Osteocyte (in vitro differentiated cells): ENCODE data around the gene KAZN. TPM values are rescaled to one million over a fixed set of nuclear protein-coding genes. Genes with fewer than 3 reads are reported as not detected.
A peak's percentile ranks its signal among the peaks of the same experiment; 100 is the strongest.

ENCODE experiments used
- DNase-seq: peaks from one replicate; pipeline ENCODE4 v3.0.0; 2021; ENCODE audit warnings: mixed read lengths; ENCODE audit not compliant: unreplicated experiment; ENCODE audit errors: extremely low spot score
- H3K27ac Mint-ChIP-seq: one replicate; pipeline ENCODE4 v1.8.0; 2021; ENCODE audit warnings: mild to moderate bottlenecking, mixed read lengths; ENCODE audit not compliant: unreplicated experiment
- H3K27me3 Mint-ChIP-seq: one replicate; pipeline ENCODE4 v1.8.0; 2021; ENCODE audit warnings: mixed read lengths; ENCODE audit not compliant: unreplicated experiment
- H3K36me3 Mint-ChIP-seq: one replicate; pipeline ENCODE4 v1.8.0; 2021; ENCODE audit warnings: mixed read lengths; ENCODE audit not compliant: unreplicated experiment
- H3K4me1 Mint-ChIP-seq: one replicate; pipeline ENCODE4 v1.8.0; 2021; ENCODE audit warnings: mixed read lengths; ENCODE audit not compliant: unreplicated experiment
- H3K4me3 Mint-ChIP-seq: one replicate; pipeline ENCODE4 v1.8.0; 2021; ENCODE audit warnings: mild to moderate bottlenecking, moderate library complexity, mixed read lengths; ENCODE audit not compliant: unreplicated experiment
- H3K9me3 Mint-ChIP-seq: one replicate; pipeline ENCODE4 v1.8.0; 2021; ENCODE audit warnings: mixed read lengths; ENCODE audit not compliant: unreplicated experiment
- total RNA-seq: library from RNA; stranded (reverse); gene quantifications from 2 replicates; pipeline ENCODE4 v1.2.1, GENCODE V29; 2021
- TF ChIP-seq, protein P1 (sequence below): fragments of 200-600 bp; sonication (generic); IDR thresholded peaks from 2 replicates; pipeline ENCODE4 v1.5.0; 2021; ENCODE audit warnings: antibody characterized with exemption, mild to moderate bottlenecking, moderate library complexity

The KAZN gene
- total RNA-seq, 1 donor from 2014 or later = 47.1 TPM

GRCh38 chr1:14994841-14995437 lies 396.5 kb downstream of the KAZN start:
- TF ChIP-seq, protein P1, sequence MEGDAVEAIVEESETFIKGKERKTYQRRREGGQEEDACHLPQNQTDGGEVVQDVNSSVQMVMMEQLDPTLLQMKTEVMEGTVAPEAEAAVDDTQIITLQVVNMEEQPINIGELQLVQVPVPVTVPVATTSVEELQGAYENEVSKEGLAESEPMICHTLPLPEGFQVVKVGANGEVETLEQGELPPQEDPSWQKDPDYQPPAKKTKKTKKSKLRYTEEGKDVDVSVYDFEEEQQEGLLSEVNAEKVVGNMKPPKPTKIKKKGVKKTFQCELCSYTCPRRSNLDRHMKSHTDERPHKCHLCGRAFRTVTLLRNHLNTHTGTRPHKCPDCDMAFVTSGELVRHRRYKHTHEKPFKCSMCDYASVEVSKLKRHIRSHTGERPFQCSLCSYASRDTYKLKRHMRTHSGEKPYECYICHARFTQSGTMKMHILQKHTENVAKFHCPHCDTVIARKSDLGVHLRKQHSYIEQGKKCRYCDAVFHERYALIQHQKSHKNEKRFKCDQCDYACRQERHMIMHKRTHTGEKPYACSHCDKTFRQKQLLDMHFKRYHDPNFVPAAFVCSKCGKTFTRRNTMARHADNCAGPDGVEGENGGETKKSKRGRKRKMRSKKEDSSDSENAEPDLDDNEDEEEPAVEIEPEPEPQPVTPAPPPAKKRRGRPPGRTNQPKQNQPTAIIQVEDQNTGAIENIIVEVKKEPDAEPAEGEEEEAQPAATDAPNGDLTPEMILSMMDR = no peak
- no peak overlapping the region for H3K4me3 Mint-ChIP-seq
- no peak for DNase-seq
- H3K9me3 Mint-ChIP-seq = no peaks in the 10 kb centered on the region
- H3K27me3 Mint-ChIP-seq = no peaks in the 10 kb centered on the region
- peak overlapping the region; percentile 94 for H3K27ac Mint-ChIP-seq
- H3K4me1 Mint-ChIP-seq = peaks cover 56% of the 10 kb centered on the region
- peaks cover 2% of the 10 kb centered on the region for H3K36me3 Mint-ChIP-seq

GRCh38 chr1:14996133-14997050 lies 397.9 kb downstream of the KAZN start:
- H3K4me3 Mint-ChIP-seq = peak overlapping the region; percentile 38
- TF ChIP-seq, protein P1 = no peak
- peak overlapping the region; percentile 94 for H3K27ac Mint-ChIP-seq

GRCh38 chr1:14997646-14998276 lies 399.3 kb downstream of the KAZN start:
- no peaks in the 10 kb centered on the region for H3K27me3 Mint-ChIP-seq
- peak overlapping the region; percentile 71 for H3K27ac Mint-ChIP-seq
- TF ChIP-seq, protein P1 = no peak
- H3K9me3 Mint-ChIP-seq = no peaks in the 10 kb centered on the region
- H3K4me1 Mint-ChIP-seq = peaks cover 64% of the 10 kb centered on the region
- no peaks in the 10 kb centered on the region for H3K36me3 Mint-ChIP-seq
- H3K4me3 Mint-ChIP-seq = no peak overlapping the region
- DNase-seq = no peak

More at GRCh38 chr1:14996133-14997050, 397.9 kb downstream of the KAZN start:
- H3K27me3 Mint-ChIP-seq = no peaks in the 10 kb centered on the region
- H3K36me3 Mint-ChIP-seq = peaks cover 2% of the 10 kb centered on the region
- H3K4me1 Mint-ChIP-seq = peaks cover 60% of the 10 kb centered on the region
- DNase-seq = no peak
- no peaks in the 10 kb centered on the region for H3K9me3 Mint-ChIP-seq

DNA sequence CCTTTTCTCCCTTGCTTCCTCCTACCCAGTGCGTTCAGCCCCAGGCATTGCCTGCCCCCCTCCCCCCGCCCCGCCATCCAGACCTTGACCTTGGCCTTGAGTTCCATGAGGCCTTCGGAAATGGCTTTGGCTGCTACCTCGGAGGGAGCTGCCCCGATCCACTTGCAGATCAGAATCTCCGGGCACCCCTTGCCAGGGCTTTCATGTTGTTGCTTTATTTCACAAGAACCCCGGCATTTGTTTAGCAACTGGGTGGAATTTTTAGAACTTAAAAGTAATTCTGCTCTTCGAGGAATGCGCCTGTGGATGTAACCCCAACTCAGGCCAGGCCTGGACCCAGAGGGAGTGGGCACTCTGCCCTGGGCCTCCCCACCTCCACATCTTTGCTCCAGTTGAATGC lies 401.0 kb downstream of the KAZN start:
- H3K27ac Mint-ChIP-seq = no peak overlapping the region
- peaks cover 67% of the 10 kb centered on the region for H3K4me1 Mint-ChIP-seq
- H3K4me3 Mint-ChIP-seq = no peak overlapping the region
- no peaks in the 10 kb centered on the region for H3K9me3 Mint-ChIP-seq
- DNase-seq = no peak
- TF ChIP-seq, protein P1 = no peak
- H3K27me3 Mint-ChIP-seq = no peaks in the 10 kb centered on the region
- no peaks in the 10 kb centered on the region for H3K36me3 Mint-ChIP-seq

DNA sequence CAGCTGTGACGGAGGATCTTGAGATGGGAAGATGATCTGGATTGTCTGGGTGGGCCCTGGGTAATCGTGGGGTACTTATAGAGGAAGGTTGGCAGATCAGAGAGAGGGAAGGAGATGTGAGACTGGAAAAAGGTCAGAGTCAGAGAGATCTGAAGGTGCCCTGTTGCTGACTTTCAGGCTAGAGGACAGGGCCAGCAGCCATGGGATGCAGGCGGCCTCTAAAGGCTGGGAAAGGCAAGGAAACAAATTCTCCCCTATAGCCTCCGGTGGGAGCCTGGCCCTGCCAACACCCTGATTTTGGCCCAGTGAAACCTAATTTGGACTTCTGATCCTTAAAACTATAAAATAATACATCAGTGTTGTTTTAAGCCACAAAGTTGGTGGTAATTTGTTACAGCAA lies 401.5 kb downstream of the KAZN start:
- H3K9me3 Mint-ChIP-seq = no peaks in the 10 kb centered on the region
- TF ChIP-seq, protein P1 = no peak
- H3K4me1 Mint-ChIP-seq = peaks cover 65% of the 10 kb centered on the region
- DNase-seq = no peak
- no peaks in the 10 kb centered on the region for H3K36me3 Mint-ChIP-seq
- H3K4me3 Mint-ChIP-seq = no peak overlapping the region
- H3K27ac Mint-ChIP-seq = peak overlapping the region; percentile 23
- no peaks in the 10 kb centered on the region for H3K27me3 Mint-ChIP-seq
